ENCODE data around the gene STUM.

- TF ChIP-seq CTCF (IDR thresholded peaks at IDR 0.05; ENCODE audit: low read depth, low read length) (no peak), EZH2phosphoT487 (IDR thresholded peaks at IDR 0.05; ENCODE audit: low read depth) (no peak)
Measured at GRCh38 chr1:226551299-226551698, 2.7 kb downstream of the STUM start.

Measured in OCI-LY3 (cell line).